ENCODE measurements around the gene RPL9.

- no peak for TF ChIP-seq POLR2AphosphoS5 (IDR thresholded peaks at IDR 0.05; ENCODE audit: low read depth, low read length)
- TF ChIP-seq POLR2A (IDR thresholded peaks at IDR 0.05; ENCODE audit: low read depth, low read length) = no peak
- TF ChIP-seq TAF1 (IDR thresholded peaks at IDR 0.05; ENCODE audit: borderline replicate concordance, low read depth, low read length) = no peak
These were observed 27.6 kb upstream of the RPL9 start for GRCh38 chr4:39486221-39486804.

Data from GM12892 (cell line).